ENCODE results near the gene PRRX2. TPM values are rescaled to one million over a fixed set of nuclear protein-coding genes. Genes with fewer than 3 reads are reported as not detected.
A peak's percentile ranks its signal among the peaks of the same experiment; 100 is the strongest.

Gene PRRX2
- total and polyA plus RNA-seq, 2 of the 13 experiments (the other 11 are each of a cell fraction or from before 2014, with no cell fraction given): 0.05 TPM; not detected in 1

GRCh38 chr9:129641750-129642585 lies 23.5 kb upstream of the PRRX2 start, which contains the start of gene ASB6 (continued):
- peak; percentile 90 for TF ChIP-seq XRCC5 (optimal IDR thresholded peaks at IDR 0.05; ENCODE audit: low read length)
- TF ChIP-seq BCL3 (CRISPR knock-in tag; IDR thresholded peaks at IDR 0.05): peak; percentile 90
- TF ChIP-seq YEATS4 (CRISPR knock-in tag; IDR thresholded peaks at IDR 0.05; ENCODE audit: borderline replicate concordance): peak; percentile 68
- peak; percentile 58 for TF ChIP-seq TFE3 (CRISPR knock-in tag; IDR thresholded peaks at IDR 0.05)
- TF ChIP-seq SALL1 (CRISPR knock-in tag; IDR thresholded peaks at IDR 0.05): peak; percentile 87; the same call in 1 of the 2 replicates
- no peak for TF ChIP-seq ZSCAN20 (CRISPR knock-in tag; IDR thresholded peaks at IDR 0.05; ENCODE audit: borderline replicate concordance)
- TF ChIP-seq ZNF598 (CRISPR knock-in tag; IDR thresholded peaks at IDR 0.05; ENCODE audit: borderline replicate concordance): peak; percentile 94; the same call in 1 of the 2 replicates
- peak; percentile 42; the same call in 1 of the 2 replicates for TF ChIP-seq TGIF2 (CRISPR knock-in tag; IDR thresholded peaks at IDR 0.05)
- TF ChIP-seq PHF5A (CRISPR knock-in tag; IDR thresholded peaks at IDR 0.05; ENCODE audit: low read depth, unreplicated experiment): peak; percentile 91
- TF ChIP-seq TOPORS (CRISPR knock-in tag; IDR thresholded peaks at IDR 0.05): peak; percentile 93; the same call in 1 of the 2 replicates
- TF ChIP-seq ZNF326 (CRISPR knock-in tag; IDR thresholded peaks at IDR 0.05; ENCODE audit: borderline replicate concordance): no peak
- peak; percentile 88; the same call in 1 of the 2 replicates for TF ChIP-seq ZKSCAN8 (CRISPR knock-in tag; IDR thresholded peaks at IDR 0.05; ENCODE audit: borderline replicate concordance)
- peak; percentile 61; the same call in 1 of the 2 replicates for TF ChIP-seq GFI1 (CRISPR knock-in tag; IDR thresholded peaks at IDR 0.05; ENCODE audit: borderline replicate concordance)
- TF ChIP-seq ZNF878 (CRISPR knock-in tag; IDR thresholded peaks at IDR 0.05): no peak
- TF ChIP-seq ZNF770 (CRISPR knock-in tag; IDR thresholded peaks at IDR 0.05): peak; percentile 66
- peak; percentile 77 for TF ChIP-seq MEIS1 (CRISPR knock-in tag; IDR thresholded peaks at IDR 0.05; ENCODE audit: borderline replicate concordance)
- peak; percentile 68 for TF ChIP-seq GATAD2A (CRISPR knock-in tag; IDR thresholded peaks at IDR 0.05)
- no peak for TF ChIP-seq PRMT3 (CRISPR knock-in tag; IDR thresholded peaks at IDR 0.05; ENCODE audit: borderline replicate concordance, low read depth)
- TF ChIP-seq ZFP37 (CRISPR knock-in tag; IDR thresholded peaks at IDR 0.05; ENCODE audit: borderline replicate concordance): no peak; the same call in 1 of the 2 replicates
- TF ChIP-seq BRF2 (CRISPR knock-in tag; IDR thresholded peaks at IDR 0.05): peak; percentile 86
- no peak; the same call in 1 of the 2 replicates for TF ChIP-seq ZNF776 (CRISPR knock-in tag; IDR thresholded peaks at IDR 0.05)

Data from HepG2 (cell line).